Aorta (tissue), 5 donors: ENCODE data around the gene CACNA1E. TPM values are rescaled to one million over a fixed set of nuclear protein-coding genes. Genes with fewer than 3 reads are reported as not detected.

Experiments
- ATAC-seq: fragments of 200-7000 bp; cut with Tn5 transposase; one replicate; pipeline ENCODE4 v1.9.1; 2022; ENCODE audit warnings: moderate library complexity; ENCODE audit not compliant: low FRiP score
- DNase-seq, 2 donors: peaks; one replicate each; pipeline ENCODE4 v3.0.0-alpha.2; 2020
- H3K27ac ChIP-seq, 2 donors: one replicate each; pipeline ENCODE4 v1.5.1; 2013; ENCODE audit warnings: low read length in 2 of 2, mild to moderate bottlenecking in 2 of 2, moderate library complexity in 2 of 2, control low read depth in 1 of 2, inconsistent platforms in 1 of 2, low read depth in 1 of 2
- H3K27me3 ChIP-seq, 2 donors: one replicate each; pipeline ENCODE4 v1.6.1; 2013; ENCODE audit warnings: control low read depth in 1 of 2, low read length in 1 of 2, mild to moderate bottlenecking in 1 of 2, moderate library complexity in 1 of 2; ENCODE audit not compliant: insufficient read depth in 2 of 2, control insufficient read depth in 1 of 2
- H3K36me3 ChIP-seq, 2 donors: one replicate each; pipeline ENCODE4 v1.6.1; 2013; ENCODE audit warnings: control low read depth in 1 of 2, low read length in 1 of 2, mild to moderate bottlenecking in 1 of 2; ENCODE audit not compliant: insufficient read depth in 2 of 2, control insufficient read depth in 1 of 2
- H3K4me1 ChIP-seq, 2 donors: one replicate each; pipeline ENCODE4 v1.6.1; 2013; ENCODE audit warnings: low read length in 2 of 2, control low read depth in 1 of 2, mild to moderate bottlenecking in 1 of 2, moderate library complexity in 1 of 2; ENCODE audit not compliant: insufficient read depth in 2 of 2, control insufficient read depth in 1 of 2
- H3K4me3 ChIP-seq, 2 donors: one replicate each; pipeline ENCODE4 v1.5.1; 2013; ENCODE audit warnings: low read length in 2 of 2, control low read depth in 1 of 2, mild to moderate bottlenecking in 1 of 2
- H3K9me3 ChIP-seq: one replicate; pipeline ENCODE4 v1.6.1; 2013; ENCODE audit warnings: mild to moderate bottlenecking, low read length; ENCODE audit not compliant: control insufficient read depth
- WGBS, 2 donors: extraction: QIAGEN DNeasy Blood & Tissue Kit; methylation state at CpG; one replicate each; pipeline ENCODE4 v1.1.7; 2013; 5-methylcytosine and 5-hydroxymethylcytosine counted together
- intact Hi-C, 2 donors: fragments of 100-400 bp; cut with DNase I; formaldehyde crosslinking; loops; one replicate each; pipeline versions ENCODE4 v1.14.2 to v1.15.0; 2022
- polyA plus RNA-seq, 2 donors: library from polyadenylated mRNA; stranded (reverse); fragments of 200-250 nt; gene quantifications; one replicate each; pipeline ENCODE4 v1.2.3, GENCODE V29; 2013
- total RNA-seq, 2 donors: library from RNA; stranded (reverse); fragmentation: NEBNext Ultra II Directional; extraction: Animal tissue kit (Norgen Biotek cat#: 25700); gene quantifications; one replicate each; pipeline ENCODE4 v1.2.1, GENCODE V29; 2021
- donor health status: healthy with polysubstance abuse.
- donor health status: Bipolar disorder and iron deficiency.
- donor health status: DM: no; HTN: no; CAD: no.
- donor health status: DM: no; HTN: no; CAD: no.
- donor health status: DM: yes; HTN: yes; CAD: no.

The CACNA1E gene
- total and polyA plus RNA-seq, 4 donors: 0.06 to 0.19 TPM; not detected in 2

DNA sequence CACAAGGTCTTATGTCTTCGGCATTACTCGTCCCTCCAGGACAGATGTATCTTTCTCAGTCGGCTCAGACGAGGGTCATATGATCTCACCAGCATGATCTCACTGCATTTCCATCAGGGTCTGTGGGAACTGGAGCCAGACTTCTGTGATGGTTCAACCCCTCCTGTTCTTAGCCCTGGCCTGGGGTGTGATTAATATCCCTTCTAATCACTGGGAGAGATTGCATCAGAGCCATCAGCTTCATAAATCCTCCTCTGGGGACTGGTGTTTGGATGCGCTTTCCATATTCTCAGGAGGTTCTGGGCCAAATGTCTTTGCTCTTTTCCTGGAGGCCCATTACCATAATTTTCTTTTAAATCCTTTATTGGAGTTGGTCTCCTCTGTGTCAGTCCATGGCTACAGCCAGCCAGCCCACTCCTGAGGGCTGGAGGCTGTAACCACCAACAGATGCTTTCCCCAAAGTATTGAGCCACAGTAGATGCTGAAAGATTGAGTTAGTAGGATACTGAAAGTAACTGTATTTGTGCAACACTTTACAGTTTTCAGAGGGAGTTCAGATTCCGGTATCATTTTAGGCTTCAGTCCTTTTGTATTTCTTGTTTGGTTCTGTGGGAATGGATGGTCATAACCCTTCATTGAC, 20.0 kb downstream of the CACNA1E start:
- H3K36me3 ChIP-seq: no peaks in the 10 kb centered on the region
- ATAC-seq: peak; percentile 74
- no peak for DNase-seq
- peaks cover 2% of the 10 kb centered on the region for H3K9me3 ChIP-seq
- no peaks in the 10 kb centered on the region for H3K4me1 ChIP-seq
- no peak overlapping the region for H3K4me3 ChIP-seq
- 37 to 45% methylated on average over 6 of the region's 6 CpGs for WGBS, 2 donors
- peaks cover 0 to 2% of the 10 kb centered on the region in 2 donors for H3K27me3 ChIP-seq
- H3K27ac ChIP-seq: no peak overlapping the region
- intact Hi-C loops: no loop called here

DNA sequence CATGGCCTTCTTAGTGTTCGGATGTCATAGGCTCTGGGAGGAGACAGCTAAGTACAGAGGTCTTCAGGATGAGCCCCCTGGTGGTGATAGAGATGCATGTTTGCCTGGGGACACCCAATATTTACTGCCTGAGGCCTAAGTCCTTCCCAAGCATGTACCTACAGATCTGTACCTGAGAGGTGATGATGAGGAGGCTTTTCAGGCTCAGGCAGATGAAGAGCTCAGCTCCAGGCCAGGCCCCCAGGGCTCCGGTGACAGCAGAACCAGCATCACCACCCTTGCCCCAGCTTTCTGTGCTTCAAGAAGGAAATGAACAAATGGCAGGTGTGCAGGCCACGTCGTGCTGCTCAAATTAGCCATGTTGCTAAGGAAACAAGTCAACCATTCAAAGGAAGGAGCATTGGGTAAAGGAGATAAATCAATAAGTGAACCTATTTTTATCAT, 21.1 kb downstream of the CACNA1E start:
- ATAC-seq (no peak), DNase-seq (no peak)
- H3K9me3 ChIP-seq: peaks cover 2% of the 10 kb centered on the region
- no peaks in the 10 kb centered on the region for H3K4me1 ChIP-seq
- intact Hi-C loops: no loop called here
- no peak overlapping the region for H3K4me3 ChIP-seq
- no peak overlapping the region for H3K27ac ChIP-seq
- WGBS, 2 donors: 47 to 49% methylated on average over 4 of the region's 4 CpGs
- peaks cover 0 to 2% of the 10 kb centered on the region in 2 donors for H3K27me3 ChIP-seq
- H3K36me3 ChIP-seq: no peaks in the 10 kb centered on the region

DNA sequence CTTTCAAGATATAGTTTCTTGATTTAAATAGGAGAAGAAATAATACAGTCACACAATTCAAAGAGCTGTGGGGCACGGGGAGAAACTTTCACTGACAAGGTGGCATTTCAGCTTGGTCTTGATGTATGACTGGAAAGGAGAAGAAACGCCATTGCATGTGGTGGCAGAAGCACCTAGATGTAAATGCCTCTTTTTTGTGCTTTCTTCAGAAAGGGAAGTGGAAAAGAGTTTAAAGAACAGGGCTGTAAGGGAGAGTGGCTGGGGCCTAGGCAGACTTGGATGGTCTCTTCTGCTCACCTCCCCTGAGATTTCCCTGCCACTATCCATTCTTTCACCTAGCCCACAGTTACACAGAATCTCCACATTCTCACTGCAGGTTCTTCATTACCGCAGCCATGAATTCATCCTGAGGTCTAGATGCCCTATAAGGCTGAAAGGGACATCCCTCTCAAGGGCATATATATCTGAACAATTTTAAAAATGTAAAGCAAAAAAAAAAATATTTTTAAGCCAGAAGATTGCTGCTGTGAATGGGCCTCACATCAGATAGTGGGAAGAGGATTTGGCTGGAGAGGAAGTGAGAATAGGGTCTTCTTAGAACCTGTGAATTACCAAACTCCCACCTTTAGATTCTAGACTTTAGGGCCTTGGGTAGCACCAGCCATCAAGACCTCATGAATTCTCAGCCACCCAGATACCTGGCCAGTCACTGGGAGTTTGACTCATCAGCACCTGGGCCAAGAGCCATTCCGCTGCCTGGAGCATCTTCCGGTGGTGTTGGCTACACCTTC, 23.4 kb downstream of the CACNA1E start:
- Histone ChIP-seq H3K27me3 (no peaks in the 10 kb centered on the region), H3K27ac (no peak overlapping the region), H3K4me3 (no peak overlapping the region), H3K36me3 (no peaks in the 10 kb centered on the region), H3K4me1 (no peaks in the 10 kb centered on the region), H3K9me3 (no peaks in the 10 kb centered on the region)
- DNase-seq: no peak
- intact Hi-C loops: no loop called here
- 84 to 90% methylated on average over 5 of the region's 5 CpGs for WGBS, 2 donors
- no peak for ATAC-seq

DNA sequence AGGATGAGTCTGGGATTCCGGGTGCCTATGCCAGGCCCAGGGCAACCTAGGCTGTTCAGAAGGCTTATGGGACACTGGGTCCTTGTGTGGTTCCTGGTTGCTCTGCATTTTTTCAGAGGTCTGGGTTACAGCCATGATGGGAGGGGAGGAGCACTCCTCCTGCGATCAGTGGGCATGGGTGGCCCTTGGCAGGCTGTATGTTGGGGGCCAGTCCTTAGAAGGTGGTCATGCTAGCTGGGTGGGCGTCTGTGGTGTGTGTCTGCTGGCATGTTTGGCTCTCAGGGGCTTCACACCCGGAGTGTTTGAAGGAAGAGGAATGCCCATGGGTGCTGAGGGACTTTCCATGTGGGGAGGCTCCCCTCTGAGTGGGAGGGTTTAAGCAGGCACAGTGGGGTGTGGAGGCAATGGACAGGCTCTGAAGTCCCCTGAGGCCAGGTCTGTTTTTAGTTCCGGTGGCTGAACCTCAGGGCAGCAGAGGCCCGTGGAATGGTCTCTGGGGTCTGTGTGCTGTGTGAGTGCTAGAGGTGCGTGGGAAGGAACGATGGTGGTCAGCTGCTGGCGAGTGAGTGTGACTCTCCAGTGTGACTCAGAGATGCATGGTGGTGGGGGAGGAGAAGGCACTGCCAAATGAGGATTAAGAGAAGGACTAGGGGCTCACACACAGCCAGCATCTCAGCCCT, 25.3 kb downstream of the CACNA1E start:
- 51 to 60% methylated on average over 9 of the region's 9 CpGs for WGBS, 2 donors
- ATAC-seq: no peak
- no peaks in the 10 kb centered on the region for H3K4me1 ChIP-seq
- DNase-seq: no peak
- no peaks in the 10 kb centered on the region for H3K9me3 ChIP-seq
- H3K36me3 ChIP-seq: no peaks in the 10 kb centered on the region
- intact Hi-C loops: no loop called here
- H3K4me3 ChIP-seq: no peak overlapping the region
- no peaks in the 10 kb centered on the region for H3K27me3 ChIP-seq
- H3K27ac ChIP-seq: no peak overlapping the region

DNA sequence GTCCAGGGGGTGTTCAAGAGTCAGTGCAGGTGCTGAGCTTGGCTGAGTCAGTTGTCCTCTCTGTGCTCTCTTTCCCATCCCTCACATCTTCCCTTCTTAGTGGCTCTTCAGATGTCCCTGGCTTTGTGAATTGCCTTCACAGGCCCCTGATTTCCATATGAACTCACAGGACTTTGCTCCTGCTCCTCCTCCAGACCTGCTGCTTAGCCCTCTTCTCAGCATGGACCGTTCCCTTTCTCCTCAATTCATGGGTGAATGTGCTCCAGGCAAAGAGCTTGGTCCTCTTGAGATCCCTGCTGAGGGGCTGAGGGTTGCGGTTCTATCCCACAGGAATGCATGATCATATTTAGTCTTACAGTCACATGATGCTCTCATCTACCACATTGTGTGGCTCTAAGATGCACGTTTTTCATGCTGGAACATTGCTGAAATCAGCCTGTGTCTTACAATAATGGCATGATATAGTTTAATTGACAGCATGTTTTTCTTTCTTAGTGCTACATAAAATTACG, 30.5 kb downstream of the CACNA1E start:
- intact Hi-C loops: no loop called here
- no peak overlapping the region for H3K27ac ChIP-seq
- 44 to 55% methylated on average over 4 of the region's 4 CpGs for WGBS, 2 donors
- H3K4me1 ChIP-seq: no peaks in the 10 kb centered on the region
- no peaks in the 10 kb centered on the region for H3K9me3 ChIP-seq
- ATAC-seq (no peak), DNase-seq (no peak)
- H3K36me3 ChIP-seq: no peaks in the 10 kb centered on the region
- H3K27me3 ChIP-seq: no peaks in the 10 kb centered on the region
- H3K4me3 ChIP-seq: no peak overlapping the region

DNA sequence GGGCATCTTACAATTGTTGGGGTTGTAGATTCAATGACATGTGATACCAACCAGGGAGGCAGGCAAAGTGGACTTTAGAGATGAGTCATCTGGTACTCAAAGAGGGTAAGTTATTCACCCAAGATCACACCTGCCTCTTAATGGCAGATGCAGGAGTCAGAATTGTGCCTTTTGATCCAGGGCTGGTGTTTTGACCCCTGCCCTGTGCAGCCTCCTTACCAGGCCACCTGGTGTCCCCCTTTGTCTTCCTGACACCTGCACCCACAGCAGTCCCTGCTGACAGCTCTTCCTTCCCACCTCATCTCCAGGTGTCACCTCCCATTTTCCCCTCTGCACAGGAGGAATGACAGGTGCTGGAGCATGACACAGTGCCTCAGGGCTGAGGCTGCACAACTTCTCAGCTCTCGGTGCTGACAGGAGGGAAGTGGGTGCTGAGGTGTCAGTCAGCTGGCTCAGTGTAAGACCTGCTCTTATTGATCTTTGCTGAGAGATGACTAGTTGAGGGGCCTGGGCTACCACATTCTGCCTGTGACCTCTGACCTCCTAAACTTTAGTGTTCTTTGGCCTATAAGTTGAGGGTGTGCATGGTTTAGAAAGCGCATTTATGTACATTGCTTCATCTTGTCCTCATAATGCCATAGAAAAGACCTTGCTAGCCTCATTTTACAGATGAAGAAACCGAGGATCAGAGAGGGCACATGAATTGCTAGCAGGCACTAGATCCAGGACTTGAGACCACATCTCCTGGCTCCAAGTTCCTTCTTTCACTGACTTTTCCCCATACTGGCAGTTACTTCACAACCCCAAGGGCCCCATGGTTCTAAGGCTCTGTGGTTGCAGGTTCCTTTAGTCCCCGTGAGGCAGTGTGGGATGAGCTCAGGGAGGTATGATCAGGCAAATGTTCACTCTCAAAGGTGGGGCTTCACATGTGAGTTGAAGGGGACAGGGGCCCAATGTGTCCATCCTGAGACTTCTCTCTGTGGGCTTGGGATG, 31.3 kb downstream of the CACNA1E start:
- H3K27ac ChIP-seq: no peak overlapping the region
- no peak for ATAC-seq
- no peak for DNase-seq
- WGBS, 2 donors: 71 to 73% methylated on average over 4 of the region's 4 CpGs
- intact Hi-C loops: no loop called here
- no peaks in the 10 kb centered on the region for H3K27me3 ChIP-seq
- H3K9me3 ChIP-seq: no peaks in the 10 kb centered on the region
- no peaks in the 10 kb centered on the region for H3K36me3 ChIP-seq
- H3K4me1 ChIP-seq: no peaks in the 10 kb centered on the region
- no peak overlapping the region for H3K4me3 ChIP-seq

DNA sequence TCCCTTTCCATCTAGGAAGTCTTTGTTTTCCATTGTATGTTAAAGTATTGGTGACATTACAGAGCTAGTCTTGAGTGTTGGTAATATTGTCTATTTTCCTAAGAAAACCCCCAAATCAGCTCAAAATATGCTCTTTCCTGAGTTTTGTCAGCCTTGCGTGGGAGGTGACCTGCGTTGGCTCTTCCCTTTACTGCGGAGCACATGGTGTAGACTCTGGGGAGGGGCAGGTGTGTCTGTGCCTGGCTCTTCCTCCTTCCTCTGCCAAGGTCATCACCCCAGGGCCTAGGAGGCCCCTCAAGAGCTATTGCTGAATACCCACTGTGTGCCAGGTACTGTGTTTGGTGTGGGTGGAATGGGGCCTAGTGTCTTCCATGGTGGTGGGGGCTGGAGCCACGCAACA, 33.4 kb downstream of the CACNA1E start:
- ATAC-seq: no peak

More for the DNA sequence above, 33.4 kb downstream of the CACNA1E start:
- intact Hi-C loops: no loop called here
- no peaks in the 10 kb centered on the region for H3K9me3 ChIP-seq
- no peak for DNase-seq
- WGBS, 2 donors: 90 to 91% methylated on average over 4 of the region's 4 CpGs
- no peaks in the 10 kb centered on the region for H3K4me1 ChIP-seq
- H3K36me3 ChIP-seq: no peaks in the 10 kb centered on the region
- H3K4me3 ChIP-seq: no peak overlapping the region
- H3K27me3 ChIP-seq: no peaks in the 10 kb centered on the region
- no peak overlapping the region for H3K27ac ChIP-seq
